ENCODE measurements around the gene LCN1. TPM values are rescaled to one million over a fixed set of nuclear protein-coding genes. Genes with fewer than 3 reads are reported as not detected.

Gene LCN1
- total RNA-seq (2014; rRNA removed; shearing (Covaris generic)) = not detected in 2 replicates
- not detected in 2 replicates for total RNA-seq (2022)
- Bru-seq, nascent RNA = not detected
- not detected for BruChase-seq, experiment 1, labeled RNA remaining after a 6-hour chase
- BruChase-seq, experiment 2, labeled RNA remaining after a 2-hour chase = not detected
- long read RNA-seq = 0 reads

- Histone ChIP-seq H3K9me3 (ENCODE audit: low read length) (no peaks in the 10 kb centered on the region), H3K27ac (ENCODE audit: low read depth, low read length, poor library complexity, severe bottlenecking) (no peak within 1 kb of the TSS), H3K79me2 (ENCODE audit: insufficient read depth, low read depth, low read length) (no peaks in the 10 kb centered on the region), H3K9me2 (ENCODE audit: insufficient read depth, low read length) (no peaks in the 10 kb centered on the region), H3K4me1 (ENCODE audit: insufficient read depth, low read length, poor library complexity, severe bottlenecking) (no peaks in the 10 kb centered on the region), H3K4me2 (ENCODE audit: low read length) (no peak within 1 kb of the TSS), H4K20me1 (ENCODE audit: insufficient read depth, low read length) (no peaks in the 10 kb centered on the region), H3K4me3 (ENCODE audit: low read depth, low read length, poor library complexity, severe bottlenecking) (no peak within 1 kb of the TSS), H2AFZ (ENCODE audit: low read length) (no peak within 1 kb of the TSS), H3K36me3 (ENCODE audit: insufficient read depth, low read length) (no peaks in the 10 kb centered on the region)
- intact Hi-C loops (cut with micrococcal nuclease; ENCODE audit: unreplicated experiment) = no loop called here
- no TSS peak for BruUV-seq (replicated peaks)
- TF ChIP-seq CTCF (conservative IDR thresholded peaks at IDR 0.05; ENCODE audit: low read length) (no peak), EZH2phosphoT487 (IDR thresholded peaks at IDR 0.05; ENCODE audit: borderline replicate concordance, low read depth, low read length) (no peak)
- no peak for DNase-seq (ENCODE audit: low spot score)
- ChIA-PET POLR2A (no interaction called here), CTCF (ENCODE audit: unreplicated experiment) (no interaction called here)
These were observed at the start of gene LCN1 for GRCh38 chr9:135520916-135521607. Gene LCN1, plus strand, starts transcription at chr9:135521440. Its CDS starts 58 bp downstream, at chr9:135521498.

GRCh38 chr9:135471791-135472640 lies 49.2 kb upstream of the LCN1 start:
- no peak overlapping the region for H3K4me3 ChIP-seq (ENCODE audit: low read depth, low read length, poor library complexity, severe bottlenecking)
- no peaks in the 10 kb centered on the region for H3K4me1 ChIP-seq (ENCODE audit: insufficient read depth, low read length, poor library complexity, severe bottlenecking)
- no peak for DNase-seq (ENCODE audit: low spot score)
- H4K20me1 ChIP-seq (ENCODE audit: insufficient read depth, low read length) = no peaks in the 10 kb centered on the region; the same call in 1 of the 2 replicates
- ChIA-PET POLR2A (no interaction called here), CTCF (ENCODE audit: unreplicated experiment) (no interaction called here)
- no peak overlapping the region for H3K4me2 ChIP-seq (ENCODE audit: low read length)
- no peaks in the 10 kb centered on the region for H3K9me2 ChIP-seq (ENCODE audit: insufficient read depth, low read length)
- no peaks in the 10 kb centered on the region for H3K79me2 ChIP-seq (ENCODE audit: insufficient read depth, low read depth, low read length)
- no peak overlapping the region for H2AFZ ChIP-seq (ENCODE audit: low read length)
- no peak overlapping the region for H3K27ac ChIP-seq (ENCODE audit: low read depth, low read length, poor library complexity, severe bottlenecking)
- intact Hi-C loops (cut with micrococcal nuclease; ENCODE audit: unreplicated experiment) = no loop called here
- no peaks in the 10 kb centered on the region for H3K9me3 ChIP-seq (ENCODE audit: low read length)
- BruUV-seq (replicated peaks) = no TSS peak
- no peak for TF ChIP-seq CTCF (conservative IDR thresholded peaks at IDR 0.05; ENCODE audit: low read length)
- TF ChIP-seq EZH2phosphoT487 (IDR thresholded peaks at IDR 0.05; ENCODE audit: borderline replicate concordance, low read depth, low read length) = no peak
- H3K36me3 ChIP-seq (ENCODE audit: insufficient read depth, low read length) = no peaks in the 10 kb centered on the region
